GM19452 (cell line): ENCODE results near the gene EIF4G1.
"Not testable (repeated sequence)": the region's sequence is repeated elsewhere in the genome, so short reads cannot be mapped to it uniquely, and the experiment has no call there.

ENCODE experiments used
- ATAC-seq: cut with Tn5 transposase; IDR thresholded peaks from one replicate; pipeline ENCODE4 v1.9.1; 2021; ENCODE audit not compliant: unreplicated experiment

EIF4G1 gene

DNA sequence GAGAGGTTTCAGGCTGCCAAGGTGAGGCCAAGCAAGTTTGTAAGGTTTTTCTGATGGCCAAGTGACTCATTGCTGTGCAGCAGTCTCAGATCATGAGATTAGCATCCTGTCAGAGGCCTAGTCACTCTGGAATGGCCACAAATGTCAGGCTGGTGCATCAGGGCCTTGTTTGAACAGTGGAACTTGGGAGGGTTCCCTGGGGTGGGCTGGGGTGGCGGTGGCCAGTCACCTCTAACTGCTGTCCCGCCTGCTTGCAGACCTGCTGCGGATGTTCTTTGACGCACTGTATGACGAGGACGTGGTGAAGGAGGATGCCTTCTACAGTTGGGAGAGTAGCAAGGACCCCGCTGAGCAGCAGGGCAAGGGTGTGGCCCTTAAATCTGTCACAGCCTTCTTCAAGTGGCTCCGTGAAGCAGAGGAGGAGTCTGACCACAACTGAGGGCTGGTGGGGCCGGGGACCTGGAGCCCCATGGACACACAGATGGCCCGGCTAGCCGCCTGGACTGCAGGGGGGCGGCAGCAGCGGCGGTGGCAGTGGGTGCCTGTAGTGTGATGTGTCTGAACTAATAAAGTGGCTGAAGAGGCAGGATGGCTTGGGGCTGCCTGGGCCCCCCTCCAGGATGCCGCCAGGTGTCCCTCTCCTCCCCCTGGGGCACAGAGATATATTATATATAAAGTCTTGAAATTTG, 20.2 kb downstream of the EIF4G1 start:
- ATAC-seq: no peak

DNA sequence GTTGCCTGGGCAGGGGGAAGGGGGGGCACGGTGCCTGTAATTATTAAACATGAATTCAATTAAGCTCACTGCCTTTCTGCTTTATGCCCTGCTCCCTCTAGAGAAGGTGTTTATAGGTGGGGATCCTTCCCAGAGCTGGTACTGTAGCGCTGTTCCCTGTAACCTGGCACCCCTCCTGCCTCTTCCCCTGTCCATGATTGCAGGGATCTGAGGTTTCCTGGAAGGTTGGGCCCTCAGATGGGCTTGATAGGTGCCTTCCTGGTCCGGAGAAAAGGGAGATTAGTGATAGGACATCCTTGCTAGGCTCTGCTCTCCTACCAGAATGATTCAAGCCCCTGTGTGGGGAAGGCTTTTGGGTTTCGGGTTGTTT, 20.9 kb downstream of the EIF4G1 start:
- ATAC-seq: no peak

DNA sequence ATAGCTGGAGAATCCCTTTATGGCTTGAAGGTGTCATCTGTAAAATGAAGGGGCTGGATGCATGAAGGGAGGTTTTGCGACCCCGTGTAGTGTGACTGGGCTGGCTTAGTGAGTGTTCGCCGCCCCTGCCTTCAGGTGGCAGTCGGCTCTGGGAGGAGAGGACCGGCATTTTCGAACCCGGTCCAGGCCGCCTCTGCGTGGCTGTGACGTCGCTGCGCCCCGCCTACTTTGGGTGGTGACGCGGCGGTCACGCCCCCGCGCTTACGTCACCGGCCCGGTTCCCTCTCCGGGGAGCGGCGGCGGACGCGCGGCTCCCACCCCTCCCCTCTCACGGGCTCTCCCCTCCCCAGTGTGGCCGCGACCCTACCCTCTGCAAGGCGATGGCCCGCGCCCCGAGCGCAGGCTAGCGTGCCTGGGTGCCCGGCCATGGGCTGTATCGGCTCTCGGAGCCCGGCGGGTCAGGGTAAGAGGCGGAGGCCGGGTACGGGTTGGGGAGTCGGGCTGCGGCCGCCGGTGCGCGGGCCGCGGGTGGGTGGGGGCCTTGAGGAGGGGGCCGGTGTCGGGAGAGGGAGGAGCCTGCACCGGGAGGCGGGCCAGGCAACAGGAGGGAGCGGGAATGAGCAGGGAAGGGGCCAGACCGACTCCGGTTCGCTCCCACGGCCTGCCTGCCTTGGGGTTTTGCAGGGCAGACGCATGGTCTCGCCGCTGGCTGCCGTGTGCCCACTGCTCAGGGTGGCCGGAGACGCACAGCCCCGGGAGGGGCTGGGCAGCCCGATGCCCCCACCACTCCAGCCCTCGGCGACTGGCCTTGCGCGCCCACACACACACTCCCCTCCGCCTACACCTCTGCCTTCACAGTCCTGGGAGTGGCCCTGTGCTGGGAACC, 21.5 kb downstream of the EIF4G1 start:
- ATAC-seq: peak; percentile 80

DNA sequence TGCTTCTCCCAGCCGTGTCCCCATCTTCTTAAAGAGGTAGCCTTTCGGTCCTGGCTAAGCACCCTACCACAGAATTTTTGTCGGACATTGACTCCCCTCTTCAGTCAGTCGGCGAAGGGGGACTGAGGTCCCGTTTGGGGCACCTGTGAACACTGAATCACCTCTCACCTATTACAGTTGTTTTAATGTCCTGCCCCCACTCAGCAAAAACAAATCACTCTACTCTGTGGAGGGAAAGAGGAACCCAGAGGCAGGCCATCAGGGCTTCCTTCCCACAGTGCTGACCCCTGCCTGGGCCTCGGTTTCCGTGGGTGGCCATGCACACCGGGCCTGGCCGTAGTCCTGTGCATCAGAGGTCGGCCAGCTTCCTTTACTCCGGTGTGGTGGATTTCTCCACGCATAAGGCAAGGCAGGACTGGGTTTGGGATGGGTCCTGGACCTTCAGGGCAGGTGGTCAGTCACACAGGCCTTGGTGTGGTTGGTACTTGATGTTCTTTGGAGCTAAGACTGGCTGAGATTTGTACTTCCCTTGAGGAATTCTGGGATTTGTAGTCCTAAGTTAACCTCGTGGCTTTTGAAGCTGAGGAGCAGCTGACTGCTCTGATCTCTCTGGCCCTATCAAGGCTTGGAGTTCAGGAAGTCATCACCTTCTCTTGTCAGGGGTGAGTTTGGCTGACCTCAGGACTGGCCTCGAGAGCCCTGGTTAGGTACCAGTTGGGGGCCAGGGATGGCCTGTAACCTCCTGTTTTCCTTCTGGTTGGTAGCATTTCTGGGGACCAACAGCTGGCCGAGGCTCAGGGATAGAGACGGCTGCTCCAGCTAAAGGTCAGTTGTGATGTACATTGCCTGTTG, 22.4 kb downstream of the EIF4G1 start:
- ATAC-seq: no peak

- no peak for ATAC-seq
Measured at GRCh38 chr3:184337399-184337714, 23.0 kb downstream of the EIF4G1 start, which contains the start of gene FAM131A. TSS of gene FAM131A (plus strand) at chr3:184337600. CDS start at chr3:184337631, 31 bp downstream.

DNA sequence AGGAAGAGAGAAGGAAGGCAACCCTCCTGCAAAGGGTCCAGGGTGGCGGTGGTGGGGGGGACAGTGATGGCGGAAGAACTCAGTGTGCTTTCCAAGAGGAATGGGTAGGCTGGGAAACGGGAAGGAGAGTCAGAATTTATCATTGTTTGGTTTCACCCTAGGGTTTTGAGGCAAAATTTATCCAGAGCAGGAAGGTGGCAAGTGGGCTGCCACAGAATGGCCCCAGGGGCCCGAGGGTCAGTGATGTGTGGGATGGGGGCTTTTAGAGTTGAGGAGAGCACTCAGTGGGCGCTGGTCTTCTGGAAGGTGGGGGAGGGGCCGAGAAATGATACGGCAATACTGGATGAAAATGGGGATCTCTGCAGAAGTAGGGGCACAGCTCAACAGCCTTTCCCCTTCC, 23.6 kb downstream of the EIF4G1 start:
- no peak for ATAC-seq

DNA sequence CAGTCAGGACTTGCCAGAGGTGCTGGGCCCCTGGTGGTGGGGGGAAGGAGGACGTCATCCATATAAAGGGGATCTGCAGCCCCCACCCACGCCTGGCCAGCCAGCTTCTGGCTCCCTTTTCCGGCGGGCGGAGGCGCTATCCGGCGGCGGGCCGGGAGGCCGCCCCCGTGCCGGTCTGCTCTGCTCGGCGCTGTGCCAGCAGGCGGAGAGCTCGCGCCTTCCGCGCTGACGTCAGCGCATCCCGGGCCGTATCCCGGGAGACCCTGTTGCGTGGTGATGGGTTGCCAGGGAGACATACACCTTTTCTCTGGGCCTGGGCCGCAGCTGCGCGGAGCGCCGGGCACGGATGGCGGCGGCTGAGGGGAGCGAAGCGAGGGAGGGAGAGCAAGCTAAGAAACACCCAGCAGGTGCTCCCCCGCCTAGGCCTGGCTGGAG, 24.1 kb downstream of the EIF4G1 start:
- ATAC-seq: no peak

DNA sequence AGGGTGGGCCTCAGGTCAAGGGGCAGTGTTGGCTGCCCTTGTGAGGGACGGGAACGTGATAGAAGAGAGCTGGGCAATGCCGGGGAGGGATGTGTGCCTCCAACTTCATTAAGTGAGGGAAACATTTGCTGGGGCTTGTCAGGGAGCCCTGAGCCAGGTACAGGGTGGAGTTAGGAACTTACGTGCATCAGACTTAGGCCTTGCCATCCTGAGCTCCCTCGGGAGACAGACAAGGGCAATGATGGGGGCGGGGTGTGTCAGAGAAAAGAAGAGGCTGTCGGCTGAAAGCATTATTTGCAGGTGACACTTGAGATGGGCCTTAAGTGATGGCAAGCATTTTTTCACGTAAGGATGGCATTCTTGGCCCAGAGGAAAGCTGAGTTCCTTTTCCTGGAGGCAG, 24.6 kb downstream of the EIF4G1 start:
- no peak for ATAC-seq

DNA sequence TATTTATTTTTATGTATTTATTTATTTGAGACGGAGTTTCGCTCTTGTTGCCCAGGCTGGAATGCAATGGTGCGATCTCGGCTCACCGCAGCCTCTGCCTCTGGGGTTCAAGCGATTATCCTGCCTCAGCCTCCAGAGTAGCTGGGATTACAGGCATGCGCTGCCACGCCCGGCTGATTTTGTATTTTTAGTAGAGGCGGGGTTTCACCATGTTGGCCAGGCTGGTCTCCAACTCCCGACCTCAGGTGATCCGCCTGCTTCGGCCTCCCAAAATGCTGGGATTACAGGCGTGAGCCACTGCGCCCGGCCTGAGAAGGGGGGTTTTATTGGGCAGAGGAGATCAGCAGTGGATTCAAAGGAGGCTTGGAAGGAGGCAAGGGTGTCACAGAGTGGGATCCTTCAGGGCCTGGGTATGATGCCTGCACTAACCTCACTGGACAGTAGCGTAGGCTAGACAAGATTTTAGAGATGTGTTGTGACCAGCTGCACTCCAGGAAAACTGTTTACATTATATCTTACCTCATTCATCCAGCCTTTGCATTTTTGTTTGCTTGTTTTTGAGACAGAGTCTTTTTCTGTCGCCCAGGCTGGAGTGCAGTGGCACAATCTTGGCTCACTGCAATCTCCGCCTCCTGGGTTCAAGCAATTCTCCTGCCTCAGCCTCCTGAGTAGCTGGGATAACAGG, 25.2 kb downstream of the EIF4G1 start:
- ATAC-seq: not testable (repeated sequence)

GRCh38 chr3:184341925-184342324, 27.5 kb downstream of the EIF4G1 start:
- no peak for ATAC-seq

DNA sequence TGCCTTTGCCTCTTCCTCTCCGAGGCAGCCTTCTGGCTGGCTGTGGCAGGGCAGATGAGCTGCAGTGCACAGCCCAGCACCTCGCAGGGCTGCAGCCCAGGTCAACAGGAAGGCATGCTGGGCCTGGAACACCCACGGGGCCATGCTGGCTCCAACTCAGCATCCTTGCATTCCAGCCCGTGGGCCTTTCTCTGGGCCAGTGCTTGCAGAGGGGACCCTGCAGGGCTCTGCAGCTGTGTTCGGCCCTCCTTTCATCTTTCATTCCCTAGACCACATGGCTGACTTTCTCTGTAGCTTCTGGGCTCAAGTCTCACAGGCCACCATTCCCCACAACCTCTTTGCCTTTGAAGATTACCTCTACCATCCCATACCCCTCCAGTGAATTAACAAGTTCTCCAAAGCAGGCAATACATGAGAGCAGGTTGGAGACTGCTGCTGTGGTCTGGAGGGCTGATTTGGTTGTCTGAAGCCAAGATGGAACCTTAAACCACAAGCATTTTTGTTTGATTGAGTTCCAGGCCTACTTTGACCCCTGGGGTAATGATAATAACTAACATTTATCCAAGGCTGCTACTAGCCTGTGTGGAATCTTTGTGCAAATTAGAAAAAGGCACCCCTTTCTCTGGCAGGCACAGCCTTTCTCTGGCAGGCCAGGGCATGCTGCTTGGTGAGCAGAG, 28.9 kb downstream of the EIF4G1 start:
- no peak for ATAC-seq

GRCh38 chr3:184344579-184345316, 30.3 kb downstream of the EIF4G1 start:
- ATAC-seq: no peak

DNA sequence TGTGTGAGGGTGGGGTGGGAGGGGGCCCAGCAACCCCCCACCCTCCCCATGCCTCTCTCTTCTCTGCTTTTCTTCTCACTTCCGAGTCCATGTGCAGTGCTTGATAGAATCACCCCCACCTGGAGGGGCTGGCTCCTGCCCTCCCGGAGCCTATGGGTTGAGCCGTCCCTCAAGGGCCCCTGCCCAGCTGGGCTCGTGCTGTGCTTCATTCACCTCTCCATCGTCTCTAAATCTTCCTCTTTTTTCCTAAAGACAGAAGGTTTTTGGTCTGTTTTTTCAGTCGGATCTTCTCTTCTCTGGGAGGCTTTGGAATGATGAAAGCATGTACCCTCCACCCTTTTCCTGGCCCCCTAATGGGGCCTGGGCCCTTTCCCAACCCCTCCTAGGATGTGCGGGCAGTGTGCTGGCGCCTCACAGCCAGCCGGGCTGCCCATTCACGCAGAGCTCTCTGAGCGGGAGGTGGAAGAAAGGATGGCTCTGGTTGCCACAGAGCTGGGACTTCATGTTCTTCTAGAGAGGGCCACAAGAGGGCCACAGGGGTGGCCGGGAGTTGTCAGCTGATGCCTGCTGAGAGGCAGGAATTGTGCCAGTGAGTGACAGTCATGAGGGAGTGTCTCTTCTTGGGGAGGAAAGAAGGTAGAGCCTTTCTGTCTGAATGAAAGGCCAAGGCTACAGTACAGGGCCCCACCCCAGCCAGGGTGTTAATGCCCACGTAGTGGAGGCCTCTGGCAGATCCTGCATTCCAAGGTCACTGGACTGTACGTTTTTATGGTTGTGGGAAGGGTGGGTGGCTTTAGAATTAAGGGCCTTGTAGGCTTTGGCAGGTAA, 31.1 kb downstream of the EIF4G1 start:
- no peak for ATAC-seq

GRCh38 chr3:184346480-184347190, 32.2 kb downstream of the EIF4G1 start:
- no peak for ATAC-seq

DNA sequence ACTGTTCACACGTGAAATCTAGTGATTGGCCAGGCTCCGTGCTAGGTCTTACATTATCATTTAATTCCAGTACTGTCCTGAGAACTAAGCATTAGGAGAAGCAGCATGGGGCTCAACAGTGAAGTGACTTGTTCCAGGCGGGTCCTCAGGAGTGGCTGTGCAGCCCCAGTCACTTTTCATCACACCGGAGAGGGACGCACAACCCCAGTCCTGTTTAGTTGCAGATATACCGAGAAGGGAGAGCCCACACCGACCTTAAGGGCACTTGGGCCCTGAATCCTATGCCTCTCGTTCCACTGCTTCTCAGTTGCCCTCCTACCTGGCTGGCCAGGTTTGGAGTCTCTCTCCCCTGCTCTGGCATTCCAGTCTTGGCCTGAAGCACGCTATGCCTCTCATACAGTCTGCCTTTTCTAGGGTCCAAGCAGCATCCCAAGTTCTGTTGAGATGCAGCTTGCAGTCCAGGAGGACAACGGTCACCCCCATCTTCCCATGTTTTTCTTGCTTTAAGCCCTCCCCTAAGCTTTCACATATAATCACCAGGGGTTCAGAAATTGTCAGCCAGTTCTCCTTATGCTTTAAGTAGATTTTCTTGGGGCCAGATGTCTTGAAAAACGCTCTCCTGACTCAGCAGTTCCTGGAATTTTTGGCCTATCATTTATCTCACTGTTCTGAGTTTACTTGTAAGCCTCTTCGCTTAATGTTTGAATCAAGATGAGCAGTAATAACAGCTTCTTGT, 33.1 kb downstream of the EIF4G1 start:
- ATAC-seq: no peak

DNA sequence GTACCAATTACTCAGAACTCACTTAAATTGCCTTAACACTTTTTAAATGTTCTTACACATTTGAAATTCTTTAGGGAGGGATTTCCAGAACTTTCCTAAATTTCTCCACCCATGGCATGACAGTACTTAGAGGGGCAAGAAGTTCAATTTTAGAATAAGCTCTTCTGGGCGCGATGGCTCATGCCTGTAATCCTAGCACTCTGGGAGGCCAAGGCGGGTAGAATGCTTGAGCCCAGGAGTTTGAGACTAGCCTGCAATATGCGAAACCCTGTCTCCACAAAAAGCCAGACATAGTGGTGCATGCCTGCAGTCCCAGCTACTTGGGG, 33.6 kb downstream of the EIF4G1 start:
- no peak for ATAC-seq

DNA sequence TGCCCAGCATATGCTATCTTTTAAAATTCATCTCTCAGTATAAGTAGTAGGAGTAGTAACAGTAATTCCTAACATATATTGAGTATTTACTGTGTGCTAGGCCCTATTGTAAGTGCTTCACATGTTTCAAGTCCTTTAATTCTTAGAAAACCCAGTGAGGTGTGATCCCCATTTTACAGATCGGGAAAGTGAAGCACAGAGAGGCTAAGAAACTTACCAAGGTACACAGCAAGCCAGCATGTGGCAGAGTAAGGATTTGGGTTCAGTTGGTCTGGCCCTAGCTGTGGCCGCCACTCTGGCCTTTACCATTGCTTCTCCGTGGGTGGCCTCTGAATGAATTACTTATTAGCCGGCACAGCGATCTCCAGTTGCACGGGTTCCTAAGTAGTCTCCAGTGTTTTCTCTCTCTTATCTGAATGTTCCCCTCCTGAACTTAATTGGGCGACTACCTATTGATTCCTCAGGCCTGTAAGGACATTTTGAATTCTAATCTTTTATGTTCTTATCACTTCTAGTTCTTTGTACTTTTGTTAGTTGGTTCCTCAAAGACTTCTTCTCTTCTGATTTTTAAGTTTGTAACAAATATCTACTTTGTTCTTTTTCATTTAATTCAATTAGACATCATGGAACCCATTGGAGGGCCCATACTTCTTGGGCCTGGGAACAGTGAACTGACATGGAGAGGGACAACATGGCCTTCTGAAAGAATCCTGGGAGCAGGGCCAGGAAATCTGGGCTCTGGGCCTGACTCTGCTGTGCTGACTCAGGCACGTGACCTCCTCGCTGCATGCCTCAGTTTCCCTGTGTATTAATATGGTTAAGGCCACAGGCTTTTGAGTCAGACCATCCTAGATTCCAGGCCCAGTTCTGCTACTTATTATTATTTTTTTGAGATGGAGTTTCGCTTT, 35.4 kb downstream of the EIF4G1 start:
- ATAC-seq: no peak
